ENCODE results near the gene FBXL13. TPM values are rescaled to one million over a fixed set of nuclear protein-coding genes. Genes with fewer than 3 reads are reported as not detected.
"Not testable (repeated sequence)": the region's sequence is repeated elsewhere in the genome, so short reads cannot be mapped to it uniquely, and the experiment has no call there.

FBXL13 gene
- total RNA-seq, 1 donor from 2014 or later = 3.0 TPM

DNA sequence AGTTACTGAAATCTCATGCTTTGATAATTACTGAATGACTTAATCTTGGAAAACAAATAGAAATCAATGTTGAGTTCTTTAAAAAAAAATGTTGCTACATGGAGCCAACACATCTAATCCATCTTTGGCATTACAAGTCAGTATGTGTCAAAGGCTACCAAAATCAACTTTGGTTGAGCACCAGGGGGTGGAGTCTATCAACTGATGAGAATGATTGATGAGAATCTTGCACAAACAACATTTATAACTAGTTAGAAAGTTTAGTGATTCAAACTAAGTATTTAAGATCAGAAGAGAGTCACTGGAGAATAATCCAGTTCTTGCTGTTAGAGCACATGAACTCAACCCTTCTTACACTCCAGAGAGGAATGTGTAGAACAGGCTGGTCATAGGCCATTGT, 232.3 kb downstream of the FBXL13 start:
- DNase-seq (no peak), ATAC-seq (no peak)
- no peak for TF ChIP-seq CTCF (IDR thresholded peaks at IDR 0.05)
- Histone ChIP-seq H3K4me3 (no peak overlapping the region), H3K36me3 (no peaks in the 10 kb centered on the region), H3K4me1 (no peaks in the 10 kb centered on the region), H3K27me3 (no peaks in the 10 kb centered on the region), H3K9me3 (no peaks in the 10 kb centered on the region), H3K27ac (no peak overlapping the region)
- intact Hi-C loops (cut with DNase I) = no loop called here

DNA sequence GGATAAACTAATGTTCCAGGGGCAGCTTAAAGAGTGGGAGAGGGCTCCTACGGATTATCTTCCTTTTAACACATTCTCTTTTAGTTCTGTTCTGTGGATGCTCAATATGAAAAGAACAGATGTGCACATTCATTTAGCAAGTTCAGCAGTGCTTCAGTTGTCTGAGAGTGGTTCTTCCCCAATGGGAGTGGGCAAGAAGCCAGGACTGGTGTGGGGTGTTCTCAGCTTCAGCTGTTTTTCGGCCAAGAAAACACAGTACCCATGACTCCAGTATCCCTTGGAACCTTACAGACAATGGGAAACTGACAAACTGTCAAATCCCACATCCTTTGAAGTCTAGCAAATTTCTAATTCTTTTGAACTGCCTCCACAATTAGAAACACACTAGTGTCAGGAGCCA, 233.3 kb downstream of the FBXL13 start:
- TF ChIP-seq CTCF (IDR thresholded peaks at IDR 0.05) = no peak
- Histone ChIP-seq H3K9me3 (no peaks in the 10 kb centered on the region), H3K27ac (no peak overlapping the region), H3K4me3 (no peak overlapping the region), H3K27me3 (no peaks in the 10 kb centered on the region), H3K4me1 (no peaks in the 10 kb centered on the region), H3K36me3 (no peaks in the 10 kb centered on the region)
- intact Hi-C loops (cut with DNase I) = no loop called here
- DNase-seq (no peak), ATAC-seq (no peak)

DNA sequence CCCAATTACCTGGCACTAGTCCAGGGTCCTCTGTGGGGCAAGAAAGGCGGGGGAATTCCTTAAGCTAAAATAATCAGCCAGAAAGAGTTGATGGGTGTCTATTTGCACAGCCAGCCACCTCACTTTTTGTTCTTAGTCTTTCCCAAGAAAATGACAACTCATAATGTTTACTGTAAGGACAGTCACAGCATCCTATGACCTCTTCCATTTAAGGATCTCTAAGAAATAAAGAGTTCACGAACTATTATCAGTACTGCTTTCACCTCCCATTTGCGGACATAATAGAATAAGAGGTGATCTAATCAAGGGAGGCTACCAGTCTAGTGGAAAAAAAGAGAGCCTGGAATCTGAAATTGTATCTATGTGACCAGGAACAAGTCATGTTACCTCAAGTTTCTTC, 234.2 kb downstream of the FBXL13 start:
- no peaks in the 10 kb centered on the region for H3K36me3 ChIP-seq
- no peak overlapping the region for H3K27ac ChIP-seq
- no peak for ATAC-seq
- no peaks in the 10 kb centered on the region for H3K9me3 ChIP-seq
- H3K27me3 ChIP-seq = no peaks in the 10 kb centered on the region
- H3K4me3 ChIP-seq = no peak overlapping the region
- no peak for TF ChIP-seq CTCF (IDR thresholded peaks at IDR 0.05)
- no peaks in the 10 kb centered on the region for H3K4me1 ChIP-seq
- DNase-seq = no peak
- intact Hi-C loops (cut with DNase I) = no loop called here

DNA sequence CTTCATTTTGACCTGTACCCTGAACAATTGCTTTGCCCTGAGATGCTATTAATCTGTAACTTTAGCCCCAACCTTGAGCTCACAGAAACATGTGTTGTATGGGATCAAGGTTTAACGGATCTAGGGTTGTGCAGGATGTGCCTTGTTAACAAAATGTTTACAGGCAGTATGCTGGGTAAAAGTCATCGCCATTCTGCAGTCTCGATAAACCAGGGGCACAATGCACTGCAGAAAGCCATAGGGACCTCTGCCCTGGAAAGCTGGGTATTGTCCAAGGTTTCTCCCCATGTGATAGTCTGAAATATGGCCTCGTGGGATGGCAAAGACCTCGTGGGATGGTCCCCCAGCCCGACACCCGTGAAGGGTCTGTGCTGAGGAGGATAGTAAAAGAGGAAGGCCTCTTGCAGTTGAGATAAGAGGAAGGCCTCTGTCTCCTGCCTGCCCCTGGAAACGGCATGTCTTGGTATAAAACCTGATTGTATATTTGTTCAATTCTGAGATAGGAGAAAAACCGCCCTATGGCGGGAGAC, 236.0 kb downstream of the FBXL13 start:
- ATAC-seq; H3K27ac ChIP-seq; H3K4me1 ChIP-seq; H3K9me3 ChIP-seq; H3K27me3 ChIP-seq; H3K36me3 ChIP-seq; DNase-seq; intact Hi-C loops (cut with DNase I); H3K4me3 ChIP-seq: not testable (repeated sequence)

DNA sequence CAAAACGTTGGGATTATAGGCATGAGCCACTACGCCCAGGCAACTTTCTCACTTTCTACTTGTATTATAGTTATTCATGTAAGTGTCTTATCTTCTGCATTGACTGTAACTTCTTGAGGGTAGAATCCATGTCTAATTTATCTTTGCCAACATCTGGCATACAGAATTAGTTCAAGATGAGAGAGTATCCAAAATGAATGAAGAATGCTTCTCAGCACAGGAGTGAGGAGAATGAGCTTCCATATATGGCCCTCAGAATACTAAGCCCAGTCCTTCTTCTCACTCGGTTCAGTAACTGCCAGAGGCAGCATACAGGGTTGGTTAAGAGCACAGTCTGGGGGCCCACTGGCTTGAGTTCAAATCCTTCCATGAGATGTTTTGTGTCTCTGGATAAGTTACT, 236.8 kb downstream of the FBXL13 start:
- Histone ChIP-seq H3K27me3 (no peaks in the 10 kb centered on the region), H3K4me1 (no peaks in the 10 kb centered on the region), H3K27ac (no peak overlapping the region), H3K4me3 (no peak overlapping the region), H3K36me3 (no peaks in the 10 kb centered on the region), H3K9me3 (no peaks in the 10 kb centered on the region)
- ATAC-seq = no peak
- TF ChIP-seq CTCF (IDR thresholded peaks at IDR 0.05) = no peak
- intact Hi-C loops (cut with DNase I) = no loop called here
- no peak for DNase-seq

DNA sequence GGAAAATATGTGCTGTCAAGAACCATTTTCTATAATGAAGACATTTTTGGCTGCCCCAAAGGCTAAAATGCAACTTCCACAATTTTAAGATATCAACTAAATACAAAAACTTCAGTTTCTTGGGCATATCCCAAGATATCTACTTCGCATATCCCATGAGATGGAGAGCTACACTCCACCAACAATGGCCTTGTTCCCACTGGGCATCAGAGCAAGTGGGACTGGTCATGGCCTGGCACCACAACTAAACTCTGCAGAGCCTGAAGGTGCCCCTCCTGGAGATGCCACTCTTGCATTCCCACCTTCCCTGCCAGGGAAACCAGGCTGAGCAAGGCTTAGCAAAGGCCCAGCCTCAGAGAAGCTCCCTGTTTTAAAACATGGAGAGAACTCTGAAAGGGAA, 237.6 kb downstream of the FBXL13 start:
- Histone ChIP-seq H3K27ac (no peak overlapping the region), H3K27me3 (no peaks in the 10 kb centered on the region), H3K36me3 (no peaks in the 10 kb centered on the region), H3K4me3 (no peak overlapping the region), H3K9me3 (no peaks in the 10 kb centered on the region), H3K4me1 (no peaks in the 10 kb centered on the region)
- TF ChIP-seq CTCF (IDR thresholded peaks at IDR 0.05) = no peak
- DNase-seq (no peak), ATAC-seq (no peak)
- intact Hi-C loops (cut with DNase I) = no loop called here
